KMS-11 (cell line): Measurements from ENCODE around the gene SUCLG1.

Experiments
- H2AFZ ChIP-seq: fragments of 200-600 bp; sonication (generic); 2 replicates; pipeline ENCODE4 v1.6.1; 2016; ENCODE audit warnings: antibody characterized with exemption, mixed run types, low read depth
- H3K27ac ChIP-seq: fragments of 200-600 bp; sonication (generic); 2 replicates; pipeline ENCODE4 v1.6.1; 2016; ENCODE audit warnings: mild to moderate bottlenecking, mixed run types
- H3K27me3 ChIP-seq: fragments of 200-600 bp; sonication (generic); 2 replicates; pipeline ENCODE4 v1.6.1; 2017; ENCODE audit warnings: mild to moderate bottlenecking, low read depth, mixed run types, moderate library complexity; ENCODE audit not compliant: insufficient read depth
- H3K36me3 ChIP-seq: fragments of 200-600 bp; sonication (generic); 2 replicates; pipeline ENCODE4 v1.6.1; 2017; ENCODE audit warnings: mild to moderate bottlenecking, mixed run types; ENCODE audit not compliant: insufficient read depth
- H3K4me1 ChIP-seq: fragments of 200-600 bp; sonication (generic); 2 replicates; pipeline ENCODE4 v1.6.1; 2016; ENCODE audit warnings: mild to moderate bottlenecking, low read depth, mixed run types; ENCODE audit not compliant: poor library complexity, severe bottlenecking
- H3K4me2 ChIP-seq: fragments of 200-600 bp; sonication (generic); 2 replicates; pipeline ENCODE4 v1.7.0; 2016; ENCODE audit warnings: mild to moderate bottlenecking, mixed run types
- H3K4me3 ChIP-seq: fragments of 200-600 bp; sonication (generic); IDR thresholded peaks from 2 replicates; pipeline ENCODE4 v1.6.1; 2017; ENCODE audit warnings: low read depth, low read length, mixed read lengths; ENCODE audit not compliant: insufficient read depth
- H3K79me2 ChIP-seq: fragments of 200-600 bp; sonication (generic); 2 replicates; pipeline ENCODE4 v1.6.1; 2016; ENCODE audit warnings: low read depth, mixed run types; ENCODE audit not compliant: insufficient read depth
- H3K9ac ChIP-seq: fragments of 200-600 bp; sonication (generic); 2 replicates; pipeline ENCODE4 v1.6.1; 2016; ENCODE audit warnings: mild to moderate bottlenecking, mixed run types
- H4K20me1 ChIP-seq: fragments of 200-600 bp; sonication (generic); 2 replicates; pipeline ENCODE4 v1.6.1; 2016; ENCODE audit warnings: mild to moderate bottlenecking, mixed run types; ENCODE audit not compliant: insufficient read depth
- TF ChIP-seq, protein P1 (sequence below): fragments of 200-600 bp; sonication (generic); conservative IDR thresholded peaks from 2 replicates; pipeline ENCODE4 v1.6.1; 2017; ENCODE audit warnings: low read depth, mild to moderate bottlenecking, antibody characterized with exemption, low read length, moderate library complexity, mixed read lengths

Gene SUCLG1

DNA sequence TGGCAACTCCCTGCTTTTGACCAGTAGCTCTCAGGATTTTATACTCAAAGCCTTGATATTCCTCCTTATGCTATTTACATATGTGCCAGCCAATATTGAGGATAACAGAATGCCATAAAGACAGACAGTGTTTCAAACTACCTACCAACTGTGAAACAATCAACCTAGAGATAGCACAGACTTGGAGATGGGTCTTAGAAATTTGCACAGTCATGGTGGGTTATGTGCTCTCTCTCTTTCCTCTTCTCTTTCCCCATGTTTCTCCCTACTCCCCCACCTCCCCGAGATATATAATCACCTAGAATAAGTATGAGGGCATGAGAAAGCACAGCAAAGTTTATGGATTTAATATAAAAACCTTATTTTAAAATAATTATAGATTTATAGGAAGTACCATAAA is 24.2 kb upstream of the SUCLG1 start:
- H4K20me1 ChIP-seq, result no peaks in the 10 kb centered on the region
- no peaks in the 10 kb centered on the region for H3K27me3 ChIP-seq
- H3K9ac ChIP-seq, result no peak overlapping the region
- TF ChIP-seq, protein P1, sequence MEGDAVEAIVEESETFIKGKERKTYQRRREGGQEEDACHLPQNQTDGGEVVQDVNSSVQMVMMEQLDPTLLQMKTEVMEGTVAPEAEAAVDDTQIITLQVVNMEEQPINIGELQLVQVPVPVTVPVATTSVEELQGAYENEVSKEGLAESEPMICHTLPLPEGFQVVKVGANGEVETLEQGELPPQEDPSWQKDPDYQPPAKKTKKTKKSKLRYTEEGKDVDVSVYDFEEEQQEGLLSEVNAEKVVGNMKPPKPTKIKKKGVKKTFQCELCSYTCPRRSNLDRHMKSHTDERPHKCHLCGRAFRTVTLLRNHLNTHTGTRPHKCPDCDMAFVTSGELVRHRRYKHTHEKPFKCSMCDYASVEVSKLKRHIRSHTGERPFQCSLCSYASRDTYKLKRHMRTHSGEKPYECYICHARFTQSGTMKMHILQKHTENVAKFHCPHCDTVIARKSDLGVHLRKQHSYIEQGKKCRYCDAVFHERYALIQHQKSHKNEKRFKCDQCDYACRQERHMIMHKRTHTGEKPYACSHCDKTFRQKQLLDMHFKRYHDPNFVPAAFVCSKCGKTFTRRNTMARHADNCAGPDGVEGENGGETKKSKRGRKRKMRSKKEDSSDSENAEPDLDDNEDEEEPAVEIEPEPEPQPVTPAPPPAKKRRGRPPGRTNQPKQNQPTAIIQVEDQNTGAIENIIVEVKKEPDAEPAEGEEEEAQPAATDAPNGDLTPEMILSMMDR, result no peak
- no peaks in the 10 kb centered on the region for H3K79me2 ChIP-seq
- H3K36me3 ChIP-seq, result no peaks in the 10 kb centered on the region
- no peak overlapping the region for H3K4me2 ChIP-seq
- H3K4me1 ChIP-seq, result no peaks in the 10 kb centered on the region
- no peak overlapping the region for H3K4me3 ChIP-seq
- H3K27ac ChIP-seq, result no peak overlapping the region
- H2AFZ ChIP-seq, result no peak overlapping the region

DNA sequence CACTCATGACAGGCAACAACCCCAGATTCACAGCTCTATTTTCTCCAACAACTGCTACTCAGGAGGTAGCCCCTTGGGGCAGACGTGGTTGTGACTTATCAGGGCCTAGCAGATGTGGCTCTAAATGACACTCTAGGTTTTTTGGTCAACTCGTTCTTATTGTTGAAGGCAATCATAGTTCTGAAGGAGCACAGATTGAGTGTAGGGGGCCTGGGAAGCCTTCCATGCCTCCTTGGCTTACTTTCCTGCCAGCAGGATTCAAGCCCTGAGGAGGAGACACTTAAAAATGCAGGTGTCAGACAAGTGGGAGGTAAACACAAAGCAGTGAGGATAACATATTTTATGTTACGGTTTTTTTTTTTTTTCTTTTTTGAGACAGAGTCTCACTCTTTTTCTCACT is 23.5 kb upstream of the SUCLG1 start:
- Histone ChIP-seq H2AFZ (no peak overlapping the region), H3K27me3 (no peaks in the 10 kb centered on the region), H3K79me2 (no peaks in the 10 kb centered on the region)

DNA sequence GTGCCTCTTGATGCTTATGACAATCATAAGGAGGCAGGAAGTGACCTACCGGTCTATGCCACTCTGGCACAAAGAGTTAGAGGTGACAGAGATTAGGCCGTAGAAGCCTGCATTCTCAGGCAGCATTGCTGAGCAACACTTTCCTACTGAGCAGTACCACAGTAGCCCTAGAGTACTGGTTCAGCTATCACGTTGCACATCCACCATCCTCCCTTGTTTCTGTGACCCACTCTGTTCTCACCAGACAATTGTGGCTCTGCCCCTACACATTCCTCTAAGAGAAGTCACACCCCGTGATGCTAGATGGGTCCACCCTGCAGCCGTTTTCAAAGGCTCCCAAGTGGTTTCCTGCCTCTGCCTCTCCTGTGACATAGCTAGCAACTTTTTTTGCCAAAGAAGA is 22.6 kb upstream of the SUCLG1 start:
- no peaks in the 10 kb centered on the region for H3K36me3 ChIP-seq
- no peak overlapping the region for H3K27ac ChIP-seq
- no peak overlapping the region for H2AFZ ChIP-seq
- no peak overlapping the region for H3K4me2 ChIP-seq
- no peaks in the 10 kb centered on the region for H3K79me2 ChIP-seq
- H3K27me3 ChIP-seq, result no peaks in the 10 kb centered on the region
- no peaks in the 10 kb centered on the region for H3K4me1 ChIP-seq
- TF ChIP-seq, protein P1, result no peak
- H3K4me3 ChIP-seq, result no peak overlapping the region
- no peaks in the 10 kb centered on the region for H4K20me1 ChIP-seq
- H3K9ac ChIP-seq, result no peak overlapping the region

More for the DNA sequence above, 23.5 kb upstream of the SUCLG1 start:
- no peaks in the 10 kb centered on the region for H3K4me1 ChIP-seq
- no peak overlapping the region for H3K9ac ChIP-seq
- no peaks in the 10 kb centered on the region for H3K36me3 ChIP-seq
- no peak overlapping the region for H3K27ac ChIP-seq
- no peak overlapping the region for H3K4me2 ChIP-seq
- no peaks in the 10 kb centered on the region for H4K20me1 ChIP-seq
- no peak overlapping the region for H3K4me3 ChIP-seq
- TF ChIP-seq, protein P1, result no peak

DNA sequence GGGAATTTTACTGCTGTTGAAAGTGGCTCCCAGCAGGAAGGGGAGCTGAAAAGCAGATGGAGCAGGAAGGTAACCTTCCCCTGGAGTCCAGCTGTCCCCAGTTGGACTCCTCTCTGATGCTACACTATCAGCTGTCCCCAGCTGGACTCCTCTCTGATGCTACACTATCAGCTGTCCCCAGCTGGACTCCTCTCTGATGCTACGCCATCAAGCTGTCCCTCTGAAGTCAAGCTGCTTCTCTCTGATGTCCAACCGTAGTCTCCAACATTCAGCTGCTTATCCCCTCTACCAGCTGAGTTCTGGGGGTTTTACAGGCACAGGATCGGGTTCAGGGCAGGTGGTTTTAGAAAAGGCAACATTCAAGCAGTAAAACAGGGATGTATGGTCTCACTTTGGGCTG is 19.8 kb upstream of the SUCLG1 start:
- no peaks in the 10 kb centered on the region for H3K36me3 ChIP-seq
- H3K4me2 ChIP-seq, result no peak overlapping the region
- H3K79me2 ChIP-seq, result no peaks in the 10 kb centered on the region
- TF ChIP-seq, protein P1, result no peak
- no peaks in the 10 kb centered on the region for H4K20me1 ChIP-seq
- no peak overlapping the region for H2AFZ ChIP-seq
- H3K9ac ChIP-seq, result no peak overlapping the region
- no peaks in the 10 kb centered on the region for H3K27me3 ChIP-seq
- H3K27ac ChIP-seq, result no peak overlapping the region
- no peaks in the 10 kb centered on the region for H3K4me1 ChIP-seq
- no peak overlapping the region for H3K4me3 ChIP-seq
